HEK293 (cell line): ENCODE results near the gene NKAP.
A peak's percentile ranks its signal among the peaks of the same experiment; 100 is the strongest.

Experiments used
- CTCF ChIA-PET: fragments of 350-600 bp; formaldehyde crosslinking; extraction: SDS; loops from one replicate; lab custom pipeline; 2021; ENCODE audit warnings: antibody characterized with exemption; lab: Yijun Ruan, JAX
- POLR2A ChIA-PET: fragments of 300-600 bp; formaldehyde crosslinking; extraction: SDS; loops from one replicate; lab custom pipeline; 2020; ENCODE audit warnings: antibody characterized with exemption, inconsistent platforms; lab: Yijun Ruan, JAX
- H3K27ac ChIP-seq: fragments of 200-500 bp; sonication (Bioruptor generic); 2 replicates; pipeline ENCODE4 v1.5.1; 2014; ENCODE audit warnings: low read depth, low read length, control low read depth, inconsistent platforms; ENCODE audit errors: extremely low read depth
- H3K36me3 ChIP-seq, 2 experiments: fragments of 200-500 bp in 1 of 2; sonication (Bioruptor generic) in 1 of 2; 1 replicate in 1 of 2; 2 replicates in 1 of 2; pipeline ENCODE4 v1.5.1; 2014 to 2017; ENCODE audit warnings: inconsistent platforms in 2 of 2, low read length in 2 of 2; ENCODE audit not compliant: control insufficient read depth in 2 of 2, insufficient read depth in 1 of 2
- H3K4me1 ChIP-seq: fragments of 200-500 bp; sonication (Bioruptor generic); 2 replicates; pipeline ENCODE4 v1.5.1; 2014; ENCODE audit warnings: mild to moderate bottlenecking, low read length, inconsistent platforms; ENCODE audit not compliant: control insufficient read depth, insufficient read depth
- H3K4me3 ChIP-seq: 2 replicates; pipeline ENCODE4 v1.5.1; 2011; ENCODE audit warnings: low read depth, mild to moderate bottlenecking, control low read depth, low read length, moderate library complexity
- H3K9me3 ChIP-seq: fragments of 200-500 bp; sonication (Bioruptor generic); 2 replicates; pipeline ENCODE4 v1.5.1; 2014; ENCODE audit warnings: low read depth, low read length, inconsistent platforms; ENCODE audit not compliant: control insufficient read depth, insufficient read depth
- BCL6B ChIP-seq: fragments of 450-650 bp; formaldehyde crosslinking; IDR thresholded peaks from 2 replicates; pipeline ENCODE4 v1.5.1; 2017; ENCODE audit warnings: missing biosample characterization, missing genetic modification characterization
- CTCF ChIP-seq: fragments of 450-650 bp; formaldehyde crosslinking; IDR thresholded peaks from 2 replicates; pipeline ENCODE4 v1.5.1; 2016; ENCODE audit warnings: missing biosample characterization, missing genetic modification characterization
- GLIS1 ChIP-seq: fragments of 450-650 bp; formaldehyde crosslinking; IDR thresholded peaks from 2 replicates; pipeline ENCODE4 v1.5.1; 2016; ENCODE audit warnings: missing biosample characterization, missing genetic modification characterization
- HOXA7 ChIP-seq: sonication (generic); formaldehyde crosslinking; IDR thresholded peaks from 2 replicates; pipeline ENCODE4 v1.8.1; 2022; ENCODE audit warnings: missing genetic modification reagents, borderline replicate concordance
- HOXD13 ChIP-seq: sonication (generic); formaldehyde crosslinking; IDR thresholded peaks from 2 replicates; pipeline ENCODE4 v1.8.0; 2022; ENCODE audit warnings: missing genetic modification reagents, borderline replicate concordance
- KLF8 ChIP-seq: fragments of 450-650 bp; formaldehyde crosslinking; IDR thresholded peaks from 2 replicates; pipeline ENCODE4 v1.5.1; 2016; ENCODE audit warnings: missing biosample characterization, missing genetic modification characterization
- PRDM4 ChIP-seq: fragments of 450-650 bp; formaldehyde crosslinking; IDR thresholded peaks from 2 replicates; pipeline ENCODE4 v1.5.1; 2017; ENCODE audit warnings: missing biosample characterization, missing genetic modification characterization
- SALL2 ChIP-seq: fragments of 450-650 bp; formaldehyde crosslinking; IDR thresholded peaks from 2 replicates; pipeline ENCODE4 v1.5.0; 2017; ENCODE audit warnings: missing biosample characterization, mild to moderate bottlenecking, missing genetic modification characterization, borderline replicate concordance
- SCRT1 ChIP-seq: fragments of 450-650 bp; formaldehyde crosslinking; IDR thresholded peaks from 2 replicates; pipeline ENCODE4 v1.5.1; 2016; ENCODE audit warnings: missing biosample characterization, missing genetic modification characterization, borderline replicate concordance
- SCRT2 ChIP-seq: fragments of 450-650 bp; formaldehyde crosslinking; IDR thresholded peaks from 2 replicates; pipeline ENCODE4 v1.5.1; 2016; ENCODE audit warnings: missing biosample characterization, missing genetic modification characterization
- SP7 ChIP-seq: fragments of 450-650 bp; formaldehyde crosslinking; IDR thresholded peaks from 2 replicates; pipeline ENCODE4 v1.5.1; 2016; ENCODE audit warnings: missing biosample characterization, missing genetic modification characterization
- YY1 ChIP-seq: fragments of 450-650 bp; formaldehyde crosslinking; IDR thresholded peaks from 2 replicates; pipeline ENCODE4 v1.5.1; 2018; ENCODE audit warnings: missing biosample characterization, missing genetic modification characterization
- ZEB2 ChIP-seq: fragments of 450-650 bp; formaldehyde crosslinking; IDR thresholded peaks from 2 replicates; pipeline ENCODE4 v1.5.1; 2016; ENCODE audit warnings: missing biosample characterization, missing genetic modification characterization
- ZFHX2 ChIP-seq: fragments of 450-650 bp; formaldehyde crosslinking; conservative IDR thresholded peaks from 2 replicates; pipeline ENCODE4 v1.5.1; 2016; ENCODE audit warnings: missing biosample characterization, missing genetic modification characterization
- ZNF155 ChIP-seq: fragments of 450-650 bp; formaldehyde crosslinking; IDR thresholded peaks from 2 replicates; pipeline ENCODE4 v1.5.1; 2016; ENCODE audit warnings: missing biosample characterization, missing genetic modification characterization
- ZNF169 ChIP-seq: fragments of 450-650 bp; formaldehyde crosslinking; IDR thresholded peaks from 2 replicates; pipeline ENCODE4 v1.5.1; 2016; ENCODE audit warnings: missing biosample characterization, missing genetic modification characterization
- ZNF214 ChIP-seq: fragments of 450-650 bp; formaldehyde crosslinking; IDR thresholded peaks from 2 replicates; pipeline ENCODE4 v1.5.1; 2017; ENCODE audit warnings: missing biosample characterization, mild to moderate bottlenecking, missing genetic modification characterization, borderline replicate concordance
- ZNF223 ChIP-seq: fragments of 450-650 bp; formaldehyde crosslinking; IDR thresholded peaks from 2 replicates; pipeline ENCODE4 v1.5.1; 2016; ENCODE audit warnings: missing biosample characterization, missing genetic modification characterization
- ZNF280D ChIP-seq: fragments of 450-650 bp; formaldehyde crosslinking; IDR thresholded peaks from 2 replicates; pipeline ENCODE4 v1.5.1; 2016; ENCODE audit warnings: missing biosample characterization, missing genetic modification characterization
- ZNF341 ChIP-seq: fragments of 450-650 bp; formaldehyde crosslinking; IDR thresholded peaks from 2 replicates; pipeline ENCODE4; 2016; ENCODE audit warnings: low read depth, missing biosample characterization, missing genetic modification characterization
- ZNF510 ChIP-seq: fragments of 450-650 bp; formaldehyde crosslinking; IDR thresholded peaks from 2 replicates; pipeline ENCODE4 v1.5.1; 2018; ENCODE audit warnings: mild to moderate bottlenecking, missing genetic modification characterization, missing biosample characterization; ENCODE audit not compliant: insufficient replicate concordance
- ZNF560 ChIP-seq: fragments of 450-650 bp; formaldehyde crosslinking; IDR thresholded peaks from 2 replicates; pipeline ENCODE4 v1.5.1; 2017; ENCODE audit warnings: missing biosample characterization, missing genetic modification characterization, borderline replicate concordance
- ZNF660 ChIP-seq: fragments of 450-650 bp; IDR thresholded peaks from 2 replicates; pipeline ENCODE4 v1.5.1; 2018; ENCODE audit warnings: missing biosample characterization, mild to moderate bottlenecking, missing genetic modification characterization
- ZNF664 ChIP-seq: fragments of 450-650 bp; formaldehyde crosslinking; IDR thresholded peaks from 2 replicates; pipeline ENCODE4 v1.5.1; 2016; ENCODE audit warnings: missing biosample characterization, missing genetic modification characterization
- ZNF76 ChIP-seq: fragments of 450-650 bp; formaldehyde crosslinking; IDR thresholded peaks from 2 replicates; pipeline ENCODE4; 2016; ENCODE audit warnings: low read depth, missing biosample characterization, missing genetic modification characterization, borderline replicate concordance
- ZNF791 ChIP-seq: fragments of 450-650 bp; formaldehyde crosslinking; IDR thresholded peaks from 2 replicates; pipeline ENCODE4 v1.5.1; 2016; ENCODE audit warnings: missing biosample characterization, missing genetic modification characterization
- ZSCAN30 ChIP-seq: fragments of 450-650 bp; IDR thresholded peaks from 2 replicates; pipeline ENCODE4 v1.5.1; 2018; ENCODE audit warnings: missing biosample characterization, mild to moderate bottlenecking, missing genetic modification characterization, moderate library complexity
- ZSCAN5A ChIP-seq: fragments of 450-650 bp; formaldehyde crosslinking; IDR thresholded peaks from 2 replicates; pipeline ENCODE4 v1.5.1; 2016; ENCODE audit warnings: missing biosample characterization, missing genetic modification characterization

NKAP gene

GRCh38 chrX:119880552-119881437, 62.8 kb downstream of the NKAP start:
- POLR2A ChIA-PET: interaction anchor here (1.3 to 2.0 kb wide), 2 partner anchors 28 to 89 kb away, joined by 5 to 8 read pairs; partner anchors contain the start of genes RPL39 and UPF3B
- Histone ChIP-seq H3K36me3 (peaks cover 13 to 22% of the 10 kb centered on the region in 2 experiments), H3K4me1 (no peaks in the 10 kb centered on the region), H3K27ac (no peak overlapping the region), H3K4me3 (no peak overlapping the region), H3K9me3 (no peaks in the 10 kb centered on the region)
- CTCF ChIA-PET: interaction anchor here (0.5 to 1.0 kb wide), 8 partner anchors 10 to 1010 kb away, joined by 3 to 9 read pairs (median 4); partner anchors contain the start of genes NDUFA1 and RNF113A
- TF ChIP-seq ZNF660 (no peak; the same call in 1 of the 2 replicates), GLIS1 (tag by site-specific recombination) (peak; percentile 73), BCL6B (tag by site-specific recombination) (no peak), ZNF76 (tag by site-specific recombination) (no peak; the same call in 1 of the 2 replicates), ZNF560 (no peak), ZNF280D (tag by site-specific recombination) (no peak), KLF8 (no peak), HOXD13 (no peak), ZNF791 (tag by site-specific recombination) (no peak), ZNF664 (no peak), ZSCAN5A (tag by site-specific recombination) (no peak), ZNF169 (tag by site-specific recombination) (no peak), SALL2 (tag by site-specific recombination) (no peak), ZFHX2 (tag by site-specific recombination) (no peak), ZSCAN30 (tag by site-specific recombination) (no peak), ZNF223 (tag by site-specific recombination) (no peak), YY1 (tag by site-specific recombination) (no peak), CTCF (tag by site-specific recombination) (peak; percentile 87), ZEB2 (tag by site-specific recombination) (no peak), ZNF155 (tag by site-specific recombination) (no peak), SCRT1 (tag by site-specific recombination) (peak; percentile 98), HOXA7 (no peak), ZNF510 (tag by site-specific recombination) (no peak), PRDM4 (tag by site-specific recombination) (peak; percentile 76), SP7 (no peak), ZNF341 (peak; percentile 66), SCRT2 (tag by site-specific recombination) (peak; percentile 98), ZNF214 (tag by site-specific recombination) (no peak)
